HL-60 (cell line): ENCODE data around the gene NR2F1-AS1.

Experiments
- DNase-seq, 2 experiments: peaks; one replicate each; pipeline ENCODE4 v3.0.0-alpha.2; 2010 to 2020; ENCODE audit warnings: low read depth in 1 of 2, low spot score in 1 of 2
- H3K27ac ChIP-seq: fragments of 250-450 bp; sonication (Bioruptor Pico); replicated peaks from 2 replicates; pipeline ENCODE4 v1.5.1; 2020; ENCODE audit warnings: mild to moderate bottlenecking, moderate library complexity
- H3K27me3 ChIP-seq: fragments of 250-450 bp; sonication (Bioruptor Pico); 2 replicates; pipeline ENCODE4 v1.5.1; 2021; ENCODE audit warnings: mild to moderate bottlenecking, moderate library complexity; ENCODE audit not compliant: insufficient read depth, poor library complexity, severe bottlenecking
- H3K4me3 ChIP-seq: replicated peaks from 2 replicates; pipeline ENCODE4 v1.5.1; 2011; ENCODE audit warnings: mild to moderate bottlenecking, control low read depth, low read length; ENCODE audit not compliant: insufficient read depth
- CTCF ChIP-seq: IDR thresholded peaks from one replicate; pipeline ENCODE4 v1.5.1; 2011; ENCODE audit warnings: low read length, control low read depth, inconsistent platforms; ENCODE audit not compliant: insufficient read depth
- GABPA ChIP-seq: IDR thresholded peaks from 2 replicates; pipeline ENCODE4 v1.6.1; 2012; ENCODE audit warnings: low read depth
- POLR2AphosphoS5 ChIP-seq: IDR thresholded peaks from 2 replicates; pipeline ENCODE4 v1.6.1; 2012; ENCODE audit warnings: low read depth
- REST ChIP-seq: IDR thresholded peaks from 2 replicates; pipeline ENCODE4 v1.6.1; 2012; ENCODE audit warnings: low read depth; ENCODE audit not compliant: insufficient replicate concordance
- SPI1 ChIP-seq: IDR thresholded peaks from 2 replicates; pipeline ENCODE4 v1.6.1; 2012; ENCODE audit warnings: low read depth, mild to moderate bottlenecking, borderline replicate concordance

Gene NR2F1-AS1

GRCh38 chr5:93430118-93430517, 150.9 kb downstream of the NR2F1-AS1 start:
- TF ChIP-seq REST (no peak), SPI1 (no peak), CTCF (no peak), POLR2AphosphoS5 (no peak), GABPA (no peak)
- no peaks in the 10 kb centered on the region for H3K27me3 ChIP-seq
- no peak overlapping the region for H3K4me3 ChIP-seq
- DNase-seq: no peak
- no peak overlapping the region for H3K27ac ChIP-seq

GRCh38 chr5:93428868-93429267, 152.2 kb downstream of the NR2F1-AS1 start:
- TF ChIP-seq REST (no peak), SPI1 (no peak), GABPA (no peak), POLR2AphosphoS5 (no peak), CTCF (no peak)
- no peak overlapping the region for H3K4me3 ChIP-seq
- no peak overlapping the region for H3K27ac ChIP-seq
- no peaks in the 10 kb centered on the region for H3K27me3 ChIP-seq
- no peak for DNase-seq

GRCh38 chr5:93427316-93427715, 153.7 kb downstream of the NR2F1-AS1 start:
- no peaks in the 10 kb centered on the region for H3K27me3 ChIP-seq
- H3K4me3 ChIP-seq: no peak overlapping the region
- no peak for TF ChIP-seq CTCF
- TF ChIP-seq GABPA: no peak
- TF ChIP-seq SPI1: no peak
- no peak for TF ChIP-seq POLR2AphosphoS5
- no peak for TF ChIP-seq REST
- H3K27ac ChIP-seq: no peak overlapping the region
- no peak for DNase-seq
